SJSA1 (cell line): ENCODE data around the gene GAPVD1. TPM values are rescaled to one million over a fixed set of nuclear protein-coding genes. Genes with fewer than 3 reads are reported as not detected.
"Not testable (repeated sequence)": the region's sequence is repeated elsewhere in the genome, so short reads cannot be mapped to it uniquely, and the experiment has no call there.

Experiments used
- DNase-seq, 2 experiments: peaks; one replicate each; pipeline ENCODE4 v3.0.0-alpha.2; 2015 to 2020; ENCODE audit warnings: low spot score in 2 of 2, low read depth in 1 of 2
- H3K27ac ChIP-seq: fragments of 250-450 bp; sonication (Bioruptor Pico); 2 replicates; pipeline ENCODE4 v1.5.1; 2020; ENCODE audit warnings: mild to moderate bottlenecking, moderate library complexity
- H3K27me3 ChIP-seq: fragments of 250-450 bp; sonication (Bioruptor Pico); replicated peaks from 2 replicates; pipeline ENCODE4 v1.5.1; 2020; ENCODE audit warnings: mild to moderate bottlenecking, moderate library complexity
- H3K36me3 ChIP-seq: fragments of 250-450 bp; sonication (Bioruptor Pico); 2 replicates; pipeline ENCODE4 v1.5.1; 2020; ENCODE audit warnings: mild to moderate bottlenecking
- H3K4me1 ChIP-seq: fragments of 250-450 bp; sonication (Bioruptor Pico); replicated peaks from 2 replicates; pipeline ENCODE4 v1.6.1; 2021; ENCODE audit warnings: mild to moderate bottlenecking
- H3K4me3 ChIP-seq: fragments of 250-450 bp; sonication (Bioruptor Pico); 2 replicates; pipeline ENCODE4 v1.5.1; 2020; ENCODE audit warnings: mild to moderate bottlenecking
- H3K9me3 ChIP-seq: fragments of 250-450 bp; sonication (Bioruptor Pico); replicated peaks from 2 replicates; pipeline ENCODE4 v1.5.1; 2020; ENCODE audit warnings: mild to moderate bottlenecking
- total RNA-seq: library from RNA; depleted of rRNA; stranded (reverse); fragments of >200 nt; shearing (Covaris generic); gene quantifications from 2 replicates; pipeline ENCODE4 v1.2.3, GENCODE V29; 2014; rRNA removed

GAPVD1 gene
- 27.8 and 38.4 TPM in 2 replicates for total RNA-seq

GRCh38 chr9:125261501-125262293 lies at the start of gene GAPVD1:
TSS of gene GAPVD1 (plus strand) at chr9:125261826. CDS start at chr9:125298922, 37,096 bp downstream.
- no peaks in the 10 kb centered on the region for H3K9me3 ChIP-seq
- peak; percentile 90 to 92 for DNase-seq
- no peaks in the 10 kb centered on the region for H3K27me3 ChIP-seq

GRCh38 chr9:125214186-125214585 lies 47.4 kb upstream of the GAPVD1 start:
- no peak for DNase-seq
- no peaks in the 10 kb centered on the region for H3K9me3 ChIP-seq
- no peak overlapping the region for H3K27ac ChIP-seq
- no peak overlapping the region for H3K4me3 ChIP-seq
- no peaks in the 10 kb centered on the region for H3K4me1 ChIP-seq
- H3K27me3 ChIP-seq = no peaks in the 10 kb centered on the region
- peaks cover 6% of the 10 kb centered on the region for H3K36me3 ChIP-seq

More at GRCh38 chr9:125261501-125262293, at the start of gene GAPVD1:
- Histone ChIP-seq H3K4me3 (peak within 1 kb of the TSS; percentile 82), H3K4me1 (peaks cover 11% of the 10 kb centered on the region), H3K36me3 (peaks cover 15% of the 10 kb centered on the region), H3K27ac (peak within 1 kb of the TSS; percentile 44)

GRCh38 chr9:125218621-125219020 lies 43.0 kb upstream of the GAPVD1 start:
- Histone ChIP-seq H3K9me3 (no peaks in the 10 kb centered on the region), H3K4me1 (no peaks in the 10 kb centered on the region), H3K27ac (no peak overlapping the region), H3K4me3 (no peak overlapping the region), H3K36me3 (peaks cover 5% of the 10 kb centered on the region), H3K27me3 (no peaks in the 10 kb centered on the region)
- no peak for DNase-seq

- H3K4me1 ChIP-seq, H3K9me3 ChIP-seq, H3K27me3 ChIP-seq, H3K4me3 ChIP-seq, DNase-seq, H3K27ac ChIP-seq: not testable (repeated sequence)
- H3K36me3 ChIP-seq = peaks cover 14% of the 10 kb centered on the region
Measured at GRCh38 chr9:125224858-125225257, 36.8 kb upstream of the GAPVD1 start.

- no peaks in the 10 kb centered on the region for H3K9me3 ChIP-seq
- no peaks in the 10 kb centered on the region for H3K4me1 ChIP-seq
- H3K27ac ChIP-seq = no peak overlapping the region
- H3K27me3 ChIP-seq = no peaks in the 10 kb centered on the region
- peaks cover 19% of the 10 kb centered on the region for H3K36me3 ChIP-seq
- H3K4me3 ChIP-seq = no peak overlapping the region
- DNase-seq = no peak
Measured at GRCh38 chr9:125227761-125228160, 33.9 kb upstream of the GAPVD1 start.

GRCh38 chr9:125233678-125234077 lies 27.9 kb upstream of the GAPVD1 start:
- H3K4me3 ChIP-seq = no peak overlapping the region
- H3K4me1 ChIP-seq = peaks cover 13% of the 10 kb centered on the region
- H3K27me3 ChIP-seq = no peaks in the 10 kb centered on the region
- H3K9me3 ChIP-seq = no peaks in the 10 kb centered on the region
- H3K27ac ChIP-seq = peak overlapping the region; percentile 29; the same call in 1 of the 2 replicates
- H3K36me3 ChIP-seq = peaks cover 61% of the 10 kb centered on the region
- DNase-seq = peak; percentile 70 to 82

GRCh38 chr9:125234099-125234498 lies 27.5 kb upstream of the GAPVD1 start:
- not testable (repeated sequence) for H3K27me3 ChIP-seq, H3K9me3 ChIP-seq, DNase-seq, H3K4me3 ChIP-seq
- H3K36me3 ChIP-seq = peaks cover 65% of the 10 kb centered on the region
- peak overlapping the region; percentile 2; the same call in 1 of the 2 replicates for H3K27ac ChIP-seq
- H3K4me1 ChIP-seq = peaks cover 14% of the 10 kb centered on the region

- DNase-seq = no peak
- H3K36me3 ChIP-seq = peaks cover 73% of the 10 kb centered on the region
- peaks cover 14% of the 10 kb centered on the region for H3K4me1 ChIP-seq
- no peaks in the 10 kb centered on the region for H3K27me3 ChIP-seq
- H3K4me3 ChIP-seq = no peak overlapping the region
- H3K27ac ChIP-seq = no peak overlapping the region
- no peaks in the 10 kb centered on the region for H3K9me3 ChIP-seq
Measured at GRCh38 chr9:125235804-125236519, 25.7 kb upstream of the GAPVD1 start.

- peaks cover 14% of the 10 kb centered on the region for H3K4me1 ChIP-seq
- not testable (repeated sequence) for H3K4me3 ChIP-seq, H3K27me3 ChIP-seq, DNase-seq, H3K27ac ChIP-seq, H3K9me3 ChIP-seq
- peaks cover 75% of the 10 kb centered on the region for H3K36me3 ChIP-seq
Measured at GRCh38 chr9:125236520-125237159, 25.0 kb upstream of the GAPVD1 start.

- no peak overlapping the region for H3K27ac ChIP-seq
- no peak for DNase-seq
- H3K4me1 ChIP-seq = peaks cover 27% of the 10 kb centered on the region
- peaks cover 68% of the 10 kb centered on the region for H3K36me3 ChIP-seq
- H3K27me3 ChIP-seq = no peaks in the 10 kb centered on the region
- no peak overlapping the region for H3K4me3 ChIP-seq
- H3K9me3 ChIP-seq = no peaks in the 10 kb centered on the region
Measured at GRCh38 chr9:125238127-125238914, 23.3 kb upstream of the GAPVD1 start.

- peaks cover 67% of the 10 kb centered on the region for H3K36me3 ChIP-seq
- no peak for DNase-seq
- H3K9me3 ChIP-seq = no peaks in the 10 kb centered on the region
- peak overlapping the region; percentile 73 for H3K4me3 ChIP-seq
- no peak overlapping the region for H3K27ac ChIP-seq
- peaks cover 28% of the 10 kb centered on the region for H3K4me1 ChIP-seq
- no peaks in the 10 kb centered on the region for H3K27me3 ChIP-seq
Measured at GRCh38 chr9:125238915-125239446, 22.6 kb upstream of the GAPVD1 start.

GRCh38 chr9:125239631-125240597 lies 21.7 kb upstream of the GAPVD1 start:
- H3K9me3 ChIP-seq = no peaks in the 10 kb centered on the region
- H3K27ac ChIP-seq = peak overlapping the region; percentile 78
- peak overlapping the region; percentile 73 for H3K4me3 ChIP-seq
- no peak for DNase-seq
- H3K4me1 ChIP-seq = peaks cover 31% of the 10 kb centered on the region
- H3K36me3 ChIP-seq = peaks cover 62% of the 10 kb centered on the region
- no peaks in the 10 kb centered on the region for H3K27me3 ChIP-seq
